Head of caudate nucleus (tissue), 42 donors: Measurements from ENCODE around the gene AKR1A1.

Experiments
- DNase-seq, 42 donors: peaks; one replicate each; pipeline versions ENCODE4 v3.0.0 to v3.0.0-alpha.2; 2020 to 2021; ENCODE audit warnings: mixed read lengths in 7 of 42
- intact Hi-C: fragments of 100-400 bp; cut with DNase I; formaldehyde crosslinking; loops from one replicate; pipeline ENCODE4 v1.15.0; 2022

AKR1A1 gene

GRCh38 chr1:45554198-45554597 lies 3.6 kb downstream of the AKR1A1 start:
- DNase-seq: no peak
- intact Hi-C loops: no loop called here

- intact Hi-C loops: no loop called here
- no peak for DNase-seq
These were observed 6.9 kb downstream of the AKR1A1 start for GRCh38 chr1:45557422-45557944.

GRCh38 chr1:45563843-45564242 lies 13.2 kb downstream of the AKR1A1 start:
- no peak for DNase-seq
- intact Hi-C loops: loop anchor here (10.0 kb wide), 1 partner anchor 199 kb away; no protein-coding TSS in a partner anchor

GRCh38 chr1:45566722-45567121 lies 16.1 kb downstream of the AKR1A1 start:
- DNase-seq: peak in 9 of 42 donors; percentile 9 to 48 (median 27)
- intact Hi-C loops: loop anchor here (10.0 kb wide), 1 partner anchor 202 kb away; no protein-coding TSS in a partner anchor

GRCh38 chr1:45567911-45568310 lies 17.3 kb downstream of the AKR1A1 start:
- no peak for DNase-seq
- intact Hi-C loops: loop anchor here (10.0 kb wide), 1 partner anchor 203 kb away; no protein-coding TSS in a partner anchor

- no peak for DNase-seq
These were observed 17.8 kb downstream of the AKR1A1 start for GRCh38 chr1:45568421-45568820.

GRCh38 chr1:45569571-45569961 lies 18.9 kb downstream of the AKR1A1 start:
- intact Hi-C loops: loop anchor here (10.0 kb wide), 1 partner anchor 205 kb away; no protein-coding TSS in a partner anchor
- no peak for DNase-seq

More at GRCh38 chr1:45568421-45568820, 17.8 kb downstream of the AKR1A1 start:
- intact Hi-C loops: loop anchor here (10.0 kb wide), 1 partner anchor 204 kb away; no protein-coding TSS in a partner anchor

- intact Hi-C loops: loop anchor here (5.0 to 10.0 kb wide), 3 partner anchors 53 to 225 kb away; partner anchors contain the start of genes MUTYH and TOE1
- DNase-seq: peak; percentile 19 to 91 (median 79)
These were observed 19.4 kb downstream of the AKR1A1 start for GRCh38 chr1:45569962-45570581.

- DNase-seq: no peak
- intact Hi-C loops: loop anchor here (5.0 to 10.0 kb wide), 2 partner anchors 53 to 226 kb away; partner anchors contain the start of genes MUTYH and TOE1
These were observed 20.0 kb downstream of the AKR1A1 start for GRCh38 chr1:45570631-45571030.

GRCh38 chr1:45573231-45573804 lies 22.7 kb downstream of the AKR1A1 start:
- no peak for DNase-seq
- intact Hi-C loops: loop anchor here (5.0 to 10.0 kb wide), 2 partner anchors 56 to 229 kb away; partner anchors contain the start of genes MUTYH and TOE1

- no peak for DNase-seq
- intact Hi-C loops: loop anchor here (5.0 to 10.0 kb wide), 2 partner anchors 57 to 229 kb away; partner anchors contain the start of genes MUTYH and TOE1
These were observed 23.5 kb downstream of the AKR1A1 start for GRCh38 chr1:45574105-45574626.

GRCh38 chr1:45583264-45583665 lies 32.6 kb downstream of the AKR1A1 start:
- intact Hi-C loops: loop anchor here (5.0 kb wide), 1 partner anchor 104 kb away; the partner anchor contains the start of genes GPBP1L1 and TMEM69
- DNase-seq: peak; percentile 84 to 99 (median 97)

- DNase-seq: peak; percentile 87 to 97 (median 92)
- intact Hi-C loops: loop anchor here (5.0 kb wide), 1 partner anchor 103 kb away; the partner anchor contains the start of genes GPBP1L1 and TMEM69
These were observed 33.2 kb downstream of the AKR1A1 start, which contains the start of gene NASP for GRCh38 chr1:45583666-45584350. TSS of gene NASP (plus strand) at chr1:45584041. CDS start at chr1:45584147, 106 bp downstream.

- intact Hi-C loops: loop anchor here (5.0 kb wide), 1 partner anchor 103 kb away; the partner anchor contains the start of genes GPBP1L1 and TMEM69
- DNase-seq: peak; percentile 74 to 95 (median 90)
These were observed 33.9 kb downstream of the AKR1A1 start for GRCh38 chr1:45584351-45585109.

- intact Hi-C loops: no loop called here
- DNase-seq: no peak
These were observed 34.4 kb downstream of the AKR1A1 start for GRCh38 chr1:45585110-45585426.

- DNase-seq: no peak
- intact Hi-C loops: no loop called here
These were observed 35.0 kb downstream of the AKR1A1 start for GRCh38 chr1:45585496-45586075.

GRCh38 chr1:45586769-45587168 lies 36.1 kb downstream of the AKR1A1 start:
- intact Hi-C loops: no loop called here
- no peak for DNase-seq

- no peak for DNase-seq
- intact Hi-C loops: no loop called here
These were observed 39.2 kb downstream of the AKR1A1 start for GRCh38 chr1:45589861-45590260.
